ENCODE data around the gene FAM78B. TPM values are rescaled to one million over a fixed set of nuclear protein-coding genes. Genes with fewer than 3 reads are reported as not detected.

FAM78B gene
- polyA plus RNA-seq, 4 donors: 0.22 to 1.3 (median 0.86) TPM

GRCh38 chr1:166039436-166040201 lies 127.2 kb downstream of the FAM78B start:
- WGBS, 3 donors: 85 to 88% (median 85%) methylated on average over 9 of the region's 9 CpGs
- FAIRE-seq: no peak

GRCh38 chr1:166036092-166036491 lies 130.7 kb downstream of the FAM78B start:
- DNase-seq (no peak), FAIRE-seq (no peak)
- Histone ChIP-seq H3K36me3 (ENCODE audit: control insufficient read depth in 3 of 3, insufficient read depth in 2 of 3, low read depth in 1 of 3, low read length in 3 of 3) (no peaks in the 10 kb centered on the region), H3K27ac (ENCODE audit: low read depth in 1 of 3, low read length in 2 of 3) (no peak overlapping the region), H3K4me1 (ENCODE audit: control insufficient read depth in 3 of 3, insufficient read depth in 2 of 3, low read depth in 1 of 3, low read length in 2 of 3) (no peaks in the 10 kb centered on the region), H3K4me3 (ENCODE audit: low read depth in 1 of 3, low read length in 3 of 3) (no peak overlapping the region), H3K27me3 (ENCODE audit: control insufficient read depth in 3 of 3, insufficient read depth in 3 of 3, low read length in 3 of 3) (no peaks in the 10 kb centered on the region), H3K9me3 (ENCODE audit: control insufficient read depth in 2 of 2, insufficient read depth in 1 of 2, low read depth in 1 of 2, low read length in 1 of 2) (no peaks in the 10 kb centered on the region)
- 79 to 87% (median 82%) methylated on average over 5 of the region's 5 CpGs for WGBS, 3 donors

More at GRCh38 chr1:166039436-166040201, 127.2 kb downstream of the FAM78B start:
- Histone ChIP-seq H3K4me1 (ENCODE audit: control insufficient read depth in 3 of 3, insufficient read depth in 2 of 3, low read depth in 1 of 3, low read length in 2 of 3) (no peaks in the 10 kb centered on the region), H3K27me3 (ENCODE audit: control insufficient read depth in 3 of 3, insufficient read depth in 3 of 3, low read length in 3 of 3) (no peaks in the 10 kb centered on the region), H3K27ac (ENCODE audit: low read depth in 1 of 3, low read length in 2 of 3) (no peak overlapping the region), H3K36me3 (ENCODE audit: control insufficient read depth in 3 of 3, insufficient read depth in 2 of 3, low read depth in 1 of 3, low read length in 3 of 3) (no peaks in the 10 kb centered on the region), H3K4me3 (ENCODE audit: low read depth in 1 of 3, low read length in 3 of 3) (no peak overlapping the region), H3K9me3 (ENCODE audit: control insufficient read depth in 2 of 2, insufficient read depth in 1 of 2, low read depth in 1 of 2, low read length in 1 of 2) (no peaks in the 10 kb centered on the region)
- no peak for DNase-seq

- no peak overlapping the region for H3K4me3 ChIP-seq (ENCODE audit: low read depth in 1 of 3, low read length in 3 of 3)
- no peak for FAIRE-seq
- 36 to 49% (median 41%) methylated on average over 11 of the region's 11 CpGs for WGBS, 3 donors
These were observed 134.0 kb downstream of the FAM78B start for GRCh38 chr1:166032572-166033371.

GRCh38 chr1:166031932-166032571 lies 134.7 kb downstream of the FAM78B start:
- FAIRE-seq (no peak), DNase-seq (no peak)
- Histone ChIP-seq H3K27me3 (ENCODE audit: control insufficient read depth in 3 of 3, insufficient read depth in 3 of 3, low read length in 3 of 3) (peaks cover 0 to 2% (median 0%) of the 10 kb centered on the region in 3 donors), H3K4me1 (ENCODE audit: control insufficient read depth in 3 of 3, insufficient read depth in 2 of 3, low read depth in 1 of 3, low read length in 2 of 3) (no peaks in the 10 kb centered on the region), H3K4me3 (ENCODE audit: low read depth in 1 of 3, low read length in 3 of 3) (no peak overlapping the region), H3K9me3 (ENCODE audit: control insufficient read depth in 2 of 2, insufficient read depth in 1 of 2, low read depth in 1 of 2, low read length in 1 of 2) (no peaks in the 10 kb centered on the region), H3K36me3 (ENCODE audit: control insufficient read depth in 3 of 3, insufficient read depth in 2 of 3, low read depth in 1 of 3, low read length in 3 of 3) (no peaks in the 10 kb centered on the region), H3K27ac (ENCODE audit: low read depth in 1 of 3, low read length in 2 of 3) (no peak overlapping the region)
- 83 to 96% (median 91%) methylated on average over 1 of the region's 1 CpG for WGBS, 3 donors

More at GRCh38 chr1:166032572-166033371, 134.0 kb downstream of the FAM78B start:
- DNase-seq: peak in 1 of 2 donors; percentile 39
- H3K27ac ChIP-seq (ENCODE audit: low read depth in 1 of 3, low read length in 2 of 3): no peak overlapping the region
- H3K36me3 ChIP-seq (ENCODE audit: control insufficient read depth in 3 of 3, insufficient read depth in 2 of 3, low read depth in 1 of 3, low read length in 3 of 3): no peaks in the 10 kb centered on the region
- H3K9me3 ChIP-seq (ENCODE audit: control insufficient read depth in 2 of 2, insufficient read depth in 1 of 2, low read depth in 1 of 2, low read length in 1 of 2): no peaks in the 10 kb centered on the region
- H3K4me1 ChIP-seq (ENCODE audit: control insufficient read depth in 3 of 3, insufficient read depth in 2 of 3, low read depth in 1 of 3, low read length in 2 of 3): no peaks in the 10 kb centered on the region
- peaks cover 0 to 2% (median 0%) of the 10 kb centered on the region in 3 donors for H3K27me3 ChIP-seq (ENCODE audit: control insufficient read depth in 3 of 3, insufficient read depth in 3 of 3, low read length in 3 of 3)

GRCh38 chr1:166029196-166029945 lies 137.4 kb downstream of the FAM78B start:
- no peak for DNase-seq
- Histone ChIP-seq H3K9me3 (ENCODE audit: control insufficient read depth in 2 of 2, insufficient read depth in 1 of 2, low read depth in 1 of 2, low read length in 1 of 2) (no peaks in the 10 kb centered on the region), H3K27me3 (ENCODE audit: control insufficient read depth in 3 of 3, insufficient read depth in 3 of 3, low read length in 3 of 3) (peaks cover 0 to 2% (median 0%) of the 10 kb centered on the region in 3 donors), H3K27ac (ENCODE audit: low read depth in 1 of 3, low read length in 2 of 3) (no peak overlapping the region), H3K4me1 (ENCODE audit: control insufficient read depth in 3 of 3, insufficient read depth in 2 of 3, low read depth in 1 of 3, low read length in 2 of 3) (no peaks in the 10 kb centered on the region), H3K4me3 (ENCODE audit: low read depth in 1 of 3, low read length in 3 of 3) (no peak overlapping the region), H3K36me3 (ENCODE audit: control insufficient read depth in 3 of 3, insufficient read depth in 2 of 3, low read depth in 1 of 3, low read length in 3 of 3) (no peaks in the 10 kb centered on the region)
- 76 to 89% (median 81%) methylated on average over 4 of the region's 4 CpGs for WGBS, 3 donors
- no peak for FAIRE-seq

- DNase-seq (no peak), FAIRE-seq (no peak)
- Histone ChIP-seq H3K36me3 (ENCODE audit: control insufficient read depth in 3 of 3, insufficient read depth in 2 of 3, low read depth in 1 of 3, low read length in 3 of 3) (no peaks in the 10 kb centered on the region), H3K27ac (ENCODE audit: low read depth in 1 of 3, low read length in 2 of 3) (no peak overlapping the region), H3K4me1 (ENCODE audit: control insufficient read depth in 3 of 3, insufficient read depth in 2 of 3, low read depth in 1 of 3, low read length in 2 of 3) (no peaks in the 10 kb centered on the region), H3K9me3 (ENCODE audit: control insufficient read depth in 2 of 2, insufficient read depth in 1 of 2, low read depth in 1 of 2, low read length in 1 of 2) (no peaks in the 10 kb centered on the region), H3K27me3 (ENCODE audit: control insufficient read depth in 3 of 3, insufficient read depth in 3 of 3, low read length in 3 of 3) (peaks cover 0 to 2% (median 0%) of the 10 kb centered on the region in 3 donors), H3K4me3 (ENCODE audit: low read depth in 1 of 3, low read length in 3 of 3) (no peak overlapping the region)
- WGBS, 3 donors: 26 to 71% (median 42%) methylated on average over 1 of the region's 1 CpG
These were observed 140.2 kb downstream of the FAM78B start for GRCh38 chr1:166026555-166026954.

- Histone ChIP-seq H3K9me3 (ENCODE audit: control insufficient read depth in 2 of 2, insufficient read depth in 1 of 2, low read depth in 1 of 2, low read length in 1 of 2) (no peaks in the 10 kb centered on the region), H3K4me1 (ENCODE audit: control insufficient read depth in 3 of 3, insufficient read depth in 2 of 3, low read depth in 1 of 3, low read length in 2 of 3) (no peaks in the 10 kb centered on the region), H3K27me3 (ENCODE audit: control insufficient read depth in 3 of 3, insufficient read depth in 3 of 3, low read length in 3 of 3) (peaks cover 0 to 2% (median 0%) of the 10 kb centered on the region in 3 donors), H3K27ac (ENCODE audit: low read depth in 1 of 3, low read length in 2 of 3) (no peak overlapping the region), H3K4me3 (ENCODE audit: low read depth in 1 of 3, low read length in 3 of 3) (no peak overlapping the region), H3K36me3 (ENCODE audit: control insufficient read depth in 3 of 3, insufficient read depth in 2 of 3, low read depth in 1 of 3, low read length in 3 of 3) (no peaks in the 10 kb centered on the region)
- WGBS, 3 donors: 8 to 53% (median 19%) methylated on average over 2 of the region's 2 CpGs
- no peak for FAIRE-seq
- peak in 1 of 2 donors; percentile 33 for DNase-seq
These were observed 140.7 kb downstream of the FAM78B start for GRCh38 chr1:166026143-166026542.

GRCh38 chr1:166020210-166020609 lies 146.6 kb downstream of the FAM78B start:
- no peak for FAIRE-seq
- H3K36me3 ChIP-seq (ENCODE audit: control insufficient read depth in 3 of 3, insufficient read depth in 2 of 3, low read depth in 1 of 3, low read length in 3 of 3): no peaks in the 10 kb centered on the region
- no peaks in the 10 kb centered on the region for H3K9me3 ChIP-seq (ENCODE audit: control insufficient read depth in 2 of 2, insufficient read depth in 1 of 2, low read depth in 1 of 2, low read length in 1 of 2)
- H3K27me3 ChIP-seq (ENCODE audit: control insufficient read depth in 3 of 3, insufficient read depth in 3 of 3, low read length in 3 of 3): peaks cover 0 to 4% (median 0%) of the 10 kb centered on the region in 3 donors
- no peaks in the 10 kb centered on the region for H3K4me1 ChIP-seq (ENCODE audit: control insufficient read depth in 3 of 3, insufficient read depth in 2 of 3, low read depth in 1 of 3, low read length in 2 of 3)
- H3K27ac ChIP-seq (ENCODE audit: low read depth in 1 of 3, low read length in 2 of 3): no peak overlapping the region
- 8 to 29% (median 27%) methylated on average over 3 of the region's 3 CpGs for WGBS, 3 donors
- DNase-seq: no peak
- H3K4me3 ChIP-seq (ENCODE audit: low read depth in 1 of 3, low read length in 3 of 3): no peak overlapping the region
